Karpas-422 (cell line): Measurements from ENCODE around the gene MMP24. TPM values are rescaled to one million over a fixed set of nuclear protein-coding genes. Genes with fewer than 3 reads are reported as not detected.
"Not testable (repeated sequence)": the region's sequence is repeated elsewhere in the genome, so short reads cannot be mapped to it uniquely, and the experiment has no call there.

Experiments
- DNase-seq: peaks from one replicate; pipeline ENCODE4 v3.0.0-alpha.2; 2015
- H2AFZ ChIP-seq: fragments of 200-600 bp; sonication (generic); 2 replicates; pipeline ENCODE4 v1.6.1; 2014; ENCODE audit warnings: antibody characterized with exemption, low read length, mixed read lengths
- H3K27ac ChIP-seq: fragments of 200-600 bp; sonication (generic); 2 replicates; pipeline ENCODE4 v1.5.1; 2014; ENCODE audit warnings: mild to moderate bottlenecking, low read length, moderate library complexity
- H3K27me3 ChIP-seq: fragments of 200-600 bp; sonication (generic); 2 replicates; pipeline ENCODE4 v1.6.1; 2014; ENCODE audit warnings: low read length, mixed read lengths
- H3K36me3 ChIP-seq: fragments of 200-600 bp; sonication (generic); 2 replicates; pipeline ENCODE4 v1.6.1; 2014; ENCODE audit warnings: low read length, mixed read lengths; ENCODE audit not compliant: insufficient read depth
- H3K4me1 ChIP-seq: fragments of 200-600 bp; sonication (generic); 2 replicates; pipeline ENCODE4 v1.6.1; 2014; ENCODE audit warnings: mild to moderate bottlenecking, low read length, mixed read lengths
- H3K4me2 ChIP-seq: fragments of 200-600 bp; sonication (generic); 2 replicates; pipeline ENCODE4 v1.6.1; 2014; ENCODE audit warnings: low read length, low read depth, mild to moderate bottlenecking; ENCODE audit not compliant: poor library complexity, severe bottlenecking
- H3K4me3 ChIP-seq: fragments of 200-600 bp; sonication (generic); 2 replicates; pipeline ENCODE4 v1.5.1; 2014; ENCODE audit warnings: mild to moderate bottlenecking, antibody characterized with exemption, low read length, mixed read lengths
- H3K79me2 ChIP-seq: fragments of 200-600 bp; sonication (generic); 2 replicates; pipeline ENCODE4 v1.6.1; 2014; ENCODE audit warnings: mild to moderate bottlenecking, low read length, mixed read lengths
- H3K9ac ChIP-seq: fragments of 200-600 bp; sonication (generic); 2 replicates; pipeline ENCODE4 v1.6.0; 2014; ENCODE audit warnings: low read length
- H3K9me2 ChIP-seq: fragments of 200-600 bp; sonication (generic), shearing (Covaris generic); replicated peaks from 2 replicates; pipeline ENCODE4 v1.6.0; 2014; ENCODE audit warnings: mild to moderate bottlenecking, low read length, moderate library complexity; ENCODE audit not compliant: insufficient read depth
- H3K9me3 ChIP-seq: fragments of 300-700, 200-600 bp; sonication (generic); 2 replicates; pipeline ENCODE4 v1.6.1; 2014; ENCODE audit warnings: low read length, mixed read lengths
- H4K20me1 ChIP-seq: fragments of 200-600 bp; sonication (generic); 2 replicates; pipeline ENCODE4 v1.6.1; 2014; ENCODE audit warnings: mild to moderate bottlenecking, antibody characterized with exemption, low read length, low read depth; ENCODE audit not compliant: insufficient read depth
- total RNA-seq: library from RNA; depleted of rRNA; stranded (reverse); fragments of >200 nt; shearing (Covaris generic); gene quantifications from 2 replicates; pipeline ENCODE4 v1.2.3, GENCODE V29; 2014; ENCODE audit warnings: low replicate concordance

MMP24 gene
- total RNA-seq, 1 experiment from 2014 or later = 0.60 TPM

DNA sequence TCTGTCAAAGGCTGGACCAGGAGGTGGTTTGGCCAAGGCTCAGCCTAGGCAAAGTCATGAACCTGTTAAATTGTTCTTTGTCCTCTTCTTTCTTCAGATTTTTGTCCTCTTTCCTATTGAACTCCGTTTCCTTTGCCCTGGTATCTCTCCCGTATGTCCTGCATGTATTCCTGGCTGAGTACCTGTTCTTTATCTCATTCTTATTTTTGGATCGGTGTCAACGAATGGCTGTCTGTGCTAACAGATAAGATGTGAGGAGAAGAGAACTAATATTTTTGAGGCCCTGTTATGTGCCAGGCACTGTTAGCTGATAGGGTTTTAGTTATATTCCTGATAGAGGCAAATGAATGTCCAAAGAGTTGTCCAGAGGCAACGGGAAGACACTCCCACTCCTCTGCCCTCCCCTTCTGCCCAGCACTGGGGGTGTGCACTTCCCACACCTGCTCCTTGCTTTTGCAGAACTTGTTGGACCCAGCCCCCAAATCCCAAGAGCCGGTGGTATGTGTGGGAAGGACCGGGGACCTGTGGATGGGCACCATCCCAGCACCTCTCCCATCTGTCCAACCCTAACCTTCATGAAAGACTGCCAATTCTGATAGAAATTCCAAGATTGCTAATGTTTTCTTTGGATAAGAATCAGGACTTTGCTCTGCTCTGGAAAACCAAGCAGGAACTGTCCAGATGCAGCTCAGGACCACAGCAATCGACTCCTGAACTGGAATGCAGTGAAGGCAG, 30.9 kb downstream of the MMP24 start:
- H3K9me3 ChIP-seq = no peaks in the 10 kb centered on the region
- no peaks in the 10 kb centered on the region for H3K9me2 ChIP-seq
- no peak overlapping the region for H3K4me2 ChIP-seq
- no peak overlapping the region for H3K27ac ChIP-seq
- H2AFZ ChIP-seq = no peak overlapping the region
- no peaks in the 10 kb centered on the region for H3K36me3 ChIP-seq
- H3K4me1 ChIP-seq = no peaks in the 10 kb centered on the region
- H3K9ac ChIP-seq = no peak overlapping the region
- no peaks in the 10 kb centered on the region for H3K27me3 ChIP-seq
- no peaks in the 10 kb centered on the region for H4K20me1 ChIP-seq
- no peaks in the 10 kb centered on the region for H3K79me2 ChIP-seq
- DNase-seq = no peak
- H3K4me3 ChIP-seq = no peak overlapping the region

- H3K9ac ChIP-seq = no peak overlapping the region
- no peaks in the 10 kb centered on the region for H3K4me1 ChIP-seq
- no peak overlapping the region for H3K4me2 ChIP-seq
- no peak overlapping the region for H3K27ac ChIP-seq
- H3K79me2 ChIP-seq = no peaks in the 10 kb centered on the region
- no peaks in the 10 kb centered on the region for H3K27me3 ChIP-seq
- no peaks in the 10 kb centered on the region for H3K9me2 ChIP-seq
- H3K4me3 ChIP-seq = no peak overlapping the region
- H3K36me3 ChIP-seq = no peaks in the 10 kb centered on the region
- H3K9me3 ChIP-seq = no peaks in the 10 kb centered on the region
- no peaks in the 10 kb centered on the region for H4K20me1 ChIP-seq
- no peak overlapping the region for H2AFZ ChIP-seq
- no peak for DNase-seq
Observed at GRCh38 chr20:35260426-35260825, 33.9 kb downstream of the MMP24 start.

- H4K20me1 ChIP-seq, H3K9me3 ChIP-seq, H3K4me3 ChIP-seq, H3K27me3 ChIP-seq, H3K36me3 ChIP-seq, H3K79me2 ChIP-seq, H3K9ac ChIP-seq, H2AFZ ChIP-seq, H3K4me1 ChIP-seq, H3K4me2 ChIP-seq, DNase-seq, H3K27ac ChIP-seq, H3K9me2 ChIP-seq: not testable (repeated sequence)
Observed at GRCh38 chr20:35262321-35262720, 35.8 kb downstream of the MMP24 start.

DNA sequence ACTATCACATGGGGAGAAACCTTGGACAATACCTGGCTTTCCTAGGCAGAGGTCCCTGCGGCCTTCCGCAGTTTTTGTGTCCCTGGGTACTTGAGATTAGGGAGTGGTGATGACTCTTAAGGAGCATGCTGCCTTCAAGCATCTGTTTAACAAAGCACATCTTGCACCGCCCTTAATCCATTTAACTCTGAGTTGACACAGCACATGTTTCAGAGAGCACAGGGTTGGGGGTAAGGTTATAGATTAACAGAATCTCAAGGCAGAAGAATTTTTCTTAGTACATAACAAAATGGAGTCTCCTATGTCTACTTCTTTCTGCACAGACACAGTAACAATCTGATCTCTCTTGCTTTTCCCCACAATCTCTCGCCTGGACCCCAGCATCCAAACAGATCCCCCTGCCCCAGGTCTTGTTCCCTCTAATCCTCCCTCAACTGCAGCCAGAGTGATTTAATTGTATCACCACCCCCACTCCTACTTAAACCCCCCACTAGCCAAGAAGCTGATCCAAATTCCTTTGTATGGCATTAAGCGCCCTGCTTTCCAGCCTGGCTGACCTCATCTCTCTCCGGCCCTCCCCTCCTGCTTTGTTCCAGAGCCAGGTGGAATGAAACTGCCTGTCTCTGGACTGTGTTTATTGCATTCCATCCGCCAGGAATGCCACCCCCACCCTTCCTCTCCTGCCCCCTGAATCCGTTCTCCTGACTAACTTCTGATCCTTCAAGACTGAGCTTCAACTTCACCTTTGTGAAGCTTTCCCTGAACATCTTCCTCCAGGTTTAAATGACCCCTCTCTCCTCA, 36.4 kb downstream of the MMP24 start:
- H3K4me3 ChIP-seq, H4K20me1 ChIP-seq, H3K4me1 ChIP-seq, H3K9ac ChIP-seq, H3K36me3 ChIP-seq, H3K27me3 ChIP-seq, H3K4me2 ChIP-seq, H3K9me3 ChIP-seq, H2AFZ ChIP-seq, H3K79me2 ChIP-seq, H3K27ac ChIP-seq, H3K9me2 ChIP-seq, DNase-seq: not testable (repeated sequence)

DNA sequence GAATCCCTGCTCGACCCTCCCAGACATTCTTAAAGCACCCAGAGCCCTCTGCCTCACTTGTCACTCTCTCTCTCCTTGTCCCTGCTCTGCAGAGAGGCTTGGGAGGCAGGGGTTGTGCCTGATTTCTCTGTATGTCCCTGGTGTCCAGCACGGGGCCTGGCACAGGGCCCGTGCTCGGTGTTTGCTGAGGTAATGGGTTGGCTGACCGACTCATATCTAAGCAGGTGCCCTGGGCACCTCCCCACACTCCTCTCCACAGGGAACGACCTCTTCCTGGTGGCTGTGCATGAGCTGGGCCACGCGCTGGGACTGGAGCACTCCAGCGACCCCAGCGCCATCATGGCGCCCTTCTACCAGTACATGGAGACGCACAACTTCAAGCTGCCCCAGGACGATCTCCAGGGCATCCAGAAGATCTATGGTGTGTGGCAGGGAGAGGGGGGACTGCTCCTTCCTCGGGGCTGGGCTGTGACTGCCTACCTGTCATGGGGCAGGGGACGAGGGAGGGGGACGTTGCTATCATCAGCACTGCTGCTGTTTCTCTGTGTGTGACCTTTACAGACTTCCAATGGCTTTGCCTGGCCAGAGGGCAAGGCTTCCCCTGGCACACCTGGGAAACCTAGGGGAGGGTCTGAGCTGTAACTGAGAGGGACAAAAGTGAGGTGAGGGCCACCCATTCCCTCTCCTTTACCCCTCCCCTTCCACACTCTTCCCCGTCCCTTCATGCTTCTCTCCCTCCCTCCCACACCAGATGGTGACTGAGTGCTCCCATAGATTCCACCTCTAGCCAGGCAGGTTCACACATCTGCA, 37.2 kb downstream of the MMP24 start:
- H4K20me1 ChIP-seq = no peaks in the 10 kb centered on the region
- H3K9me3 ChIP-seq = no peaks in the 10 kb centered on the region
- no peak for DNase-seq
- H3K36me3 ChIP-seq = no peaks in the 10 kb centered on the region
- H3K27ac ChIP-seq = no peak overlapping the region
- no peak overlapping the region for H3K9ac ChIP-seq
- no peaks in the 10 kb centered on the region for H3K79me2 ChIP-seq
- no peak overlapping the region for H3K4me2 ChIP-seq
- no peaks in the 10 kb centered on the region for H3K4me1 ChIP-seq
- no peaks in the 10 kb centered on the region for H3K9me2 ChIP-seq
- no peaks in the 10 kb centered on the region for H3K27me3 ChIP-seq
- no peak overlapping the region for H2AFZ ChIP-seq
- H3K4me3 ChIP-seq = no peak overlapping the region

DNA sequence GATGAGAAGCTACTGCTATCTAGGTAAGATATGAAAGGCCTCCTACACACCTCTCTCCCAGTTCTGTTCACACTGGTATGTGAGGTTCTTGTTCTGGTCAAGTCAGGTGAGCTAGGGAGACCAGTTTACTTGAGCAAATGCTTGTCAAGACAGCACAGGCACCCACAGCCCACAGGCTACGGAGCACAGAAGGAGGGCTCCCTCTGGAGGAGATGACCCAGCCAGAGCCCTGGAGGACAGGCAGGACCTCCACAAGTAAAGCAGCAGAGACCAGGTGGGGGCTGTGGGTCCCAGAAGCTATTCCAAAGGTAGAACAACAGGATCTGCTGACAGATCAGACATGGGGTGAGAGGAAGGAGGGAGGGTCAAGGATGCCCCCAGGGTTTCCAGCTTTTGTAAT, 38.3 kb downstream of the MMP24 start:
- H3K9me3 ChIP-seq = no peaks in the 10 kb centered on the region
- H3K9ac ChIP-seq = no peak overlapping the region
- no peak overlapping the region for H3K4me2 ChIP-seq
- no peaks in the 10 kb centered on the region for H3K9me2 ChIP-seq
- no peaks in the 10 kb centered on the region for H3K27me3 ChIP-seq
- no peak overlapping the region for H3K27ac ChIP-seq
- no peaks in the 10 kb centered on the region for H3K36me3 ChIP-seq
- no peak overlapping the region for H2AFZ ChIP-seq
- no peak for DNase-seq
- H3K4me1 ChIP-seq = no peaks in the 10 kb centered on the region
- H4K20me1 ChIP-seq = no peaks in the 10 kb centered on the region
- no peak overlapping the region for H3K4me3 ChIP-seq
- no peaks in the 10 kb centered on the region for H3K79me2 ChIP-seq

DNA sequence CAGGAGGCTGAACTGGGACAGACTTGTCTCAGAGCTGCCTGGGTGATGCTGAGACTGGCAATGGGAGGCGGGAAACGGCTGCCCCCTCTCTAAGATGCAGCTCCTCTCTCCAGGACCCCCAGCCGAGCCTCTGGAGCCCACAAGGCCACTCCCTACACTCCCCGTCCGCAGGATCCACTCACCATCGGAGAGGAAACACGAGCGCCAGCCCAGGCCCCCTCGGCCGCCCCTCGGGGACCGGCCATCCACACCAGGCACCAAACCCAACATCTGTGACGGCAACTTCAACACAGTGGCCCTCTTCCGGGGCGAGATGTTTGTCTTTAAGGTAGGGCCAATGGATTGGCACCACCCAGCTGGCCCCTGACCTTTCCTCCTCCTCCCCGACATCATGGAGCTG, 40.6 kb downstream of the MMP24 start:
- no peaks in the 10 kb centered on the region for H3K27me3 ChIP-seq
- H3K79me2 ChIP-seq = no peaks in the 10 kb centered on the region
- H3K27ac ChIP-seq = no peak overlapping the region
- H3K36me3 ChIP-seq = no peaks in the 10 kb centered on the region
- H3K9me3 ChIP-seq = no peaks in the 10 kb centered on the region
- no peak for DNase-seq
- H2AFZ ChIP-seq = no peak overlapping the region
- H3K4me1 ChIP-seq = peaks cover 20% of the 10 kb centered on the region
- H3K4me2 ChIP-seq = no peak overlapping the region
- H4K20me1 ChIP-seq = no peaks in the 10 kb centered on the region
- no peak overlapping the region for H3K4me3 ChIP-seq
- H3K9me2 ChIP-seq = no peaks in the 10 kb centered on the region
- no peak overlapping the region for H3K9ac ChIP-seq
